Activated CD4-positive, CD25-positive, alpha-beta regulatory T cell treated with anti-CD3 and anti-CD28 coated beads, Interleukin-2, amount 50 U/mL, for 72 hours (primary cell): ENCODE results near the gene TRUB1.

ENCODE experiments used
- DNase-seq: peaks from one replicate; pipeline ENCODE4 v3.0.0; 2021

Gene TRUB1

GRCh38 chr10:114982989-114983388 is 45.0 kb downstream of the TRUB1 start:
- DNase-seq, result no peak

GRCh38 chr10:114987995-114988394 is 50.0 kb downstream of the TRUB1 start:
- no peak for DNase-seq

GRCh38 chr10:114990586-114990985 is 52.6 kb downstream of the TRUB1 start:
- DNase-seq, result no peak

- no peak for DNase-seq
Measured at GRCh38 chr10:114990991-114991390, 53.0 kb downstream of the TRUB1 start.

GRCh38 chr10:114992189-114992775 is 54.3 kb downstream of the TRUB1 start:
- DNase-seq, result no peak

GRCh38 chr10:114995468-114996247 is 57.7 kb downstream of the TRUB1 start:
- DNase-seq, result no peak

- DNase-seq, result no peak
Measured at GRCh38 chr10:114996542-114996941, 58.5 kb downstream of the TRUB1 start.

GRCh38 chr10:114998993-114999392 is 61.0 kb downstream of the TRUB1 start:
- no peak for DNase-seq

GRCh38 chr10:115001506-115002381 is 63.7 kb downstream of the TRUB1 start:
- no peak for DNase-seq

GRCh38 chr10:115003396-115003795 is 65.4 kb downstream of the TRUB1 start:
- DNase-seq, result no peak

GRCh38 chr10:115004236-115004862 is 66.4 kb downstream of the TRUB1 start:
- no peak for DNase-seq

- DNase-seq, result no peak
Measured at GRCh38 chr10:115005771-115006170, 67.8 kb downstream of the TRUB1 start.

GRCh38 chr10:115018185-115018931 is 80.4 kb downstream of the TRUB1 start:
- DNase-seq, result no peak

GRCh38 chr10:115020449-115020848 is 82.5 kb downstream of the TRUB1 start:
- no peak for DNase-seq

GRCh38 chr10:115022733-115023132 is 84.7 kb downstream of the TRUB1 start:
- no peak for DNase-seq

- DNase-seq, result no peak
Measured at GRCh38 chr10:115023715-115024114, 85.7 kb downstream of the TRUB1 start.

GRCh38 chr10:115024371-115024770 is 86.4 kb downstream of the TRUB1 start:
- DNase-seq, result no peak

- no peak for DNase-seq
Measured at GRCh38 chr10:115026056-115026745, 88.2 kb downstream of the TRUB1 start.

GRCh38 chr10:115026746-115027140 is 88.7 kb downstream of the TRUB1 start:
- DNase-seq, result no peak
